ENCODE results near the gene KRT71.
"Not testable (repeated sequence)": the region's sequence is repeated elsewhere in the genome, so short reads cannot be mapped to it uniquely, and the experiment has no call there.

Gene KRT71

DNA sequence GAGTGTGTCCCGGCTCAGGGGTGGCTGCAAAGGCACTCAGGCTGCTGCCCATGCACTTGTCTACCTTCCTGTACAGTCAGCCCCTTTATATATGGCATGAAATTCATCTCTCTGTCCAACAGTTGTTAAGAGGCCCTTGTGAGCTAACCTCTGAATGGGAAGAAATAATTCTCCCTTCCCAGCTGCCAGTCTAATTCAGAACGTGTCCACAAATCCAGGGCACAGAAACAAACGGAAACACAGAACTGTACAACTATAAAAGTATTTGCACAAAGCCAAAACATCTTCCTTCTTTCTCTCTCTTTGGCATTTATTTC lies 33.6 kb downstream of the KRT71 start:
- no peak for DNase-seq

- no peak for DNase-seq
Measured at GRCh38 chr12:52518574-52519386, 34.2 kb downstream of the KRT71 start.

DNA sequence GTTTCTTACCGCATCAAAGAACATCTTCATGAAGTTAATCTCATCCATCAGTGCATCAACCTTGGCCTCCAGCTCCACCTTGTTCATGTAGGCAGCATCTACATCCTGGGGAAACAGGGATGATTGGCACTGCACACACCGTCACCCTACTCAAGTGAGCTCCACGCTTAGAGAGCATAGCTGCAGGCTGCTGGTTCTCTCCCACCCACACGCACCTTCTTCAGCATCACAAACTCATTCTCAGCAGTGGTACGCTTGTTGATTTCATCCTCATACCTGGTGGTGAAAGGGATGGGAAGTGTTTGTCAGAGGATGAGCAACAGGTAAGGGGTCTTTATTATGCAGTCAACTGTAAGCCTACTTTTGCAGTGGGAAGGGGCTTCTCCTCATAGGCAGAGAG lies 35.1 kb downstream of the KRT71 start:
- DNase-seq, result no peak

GRCh38 chr12:52517005-52517835 lies 35.7 kb downstream of the KRT71 start:
- DNase-seq, result no peak

DNA sequence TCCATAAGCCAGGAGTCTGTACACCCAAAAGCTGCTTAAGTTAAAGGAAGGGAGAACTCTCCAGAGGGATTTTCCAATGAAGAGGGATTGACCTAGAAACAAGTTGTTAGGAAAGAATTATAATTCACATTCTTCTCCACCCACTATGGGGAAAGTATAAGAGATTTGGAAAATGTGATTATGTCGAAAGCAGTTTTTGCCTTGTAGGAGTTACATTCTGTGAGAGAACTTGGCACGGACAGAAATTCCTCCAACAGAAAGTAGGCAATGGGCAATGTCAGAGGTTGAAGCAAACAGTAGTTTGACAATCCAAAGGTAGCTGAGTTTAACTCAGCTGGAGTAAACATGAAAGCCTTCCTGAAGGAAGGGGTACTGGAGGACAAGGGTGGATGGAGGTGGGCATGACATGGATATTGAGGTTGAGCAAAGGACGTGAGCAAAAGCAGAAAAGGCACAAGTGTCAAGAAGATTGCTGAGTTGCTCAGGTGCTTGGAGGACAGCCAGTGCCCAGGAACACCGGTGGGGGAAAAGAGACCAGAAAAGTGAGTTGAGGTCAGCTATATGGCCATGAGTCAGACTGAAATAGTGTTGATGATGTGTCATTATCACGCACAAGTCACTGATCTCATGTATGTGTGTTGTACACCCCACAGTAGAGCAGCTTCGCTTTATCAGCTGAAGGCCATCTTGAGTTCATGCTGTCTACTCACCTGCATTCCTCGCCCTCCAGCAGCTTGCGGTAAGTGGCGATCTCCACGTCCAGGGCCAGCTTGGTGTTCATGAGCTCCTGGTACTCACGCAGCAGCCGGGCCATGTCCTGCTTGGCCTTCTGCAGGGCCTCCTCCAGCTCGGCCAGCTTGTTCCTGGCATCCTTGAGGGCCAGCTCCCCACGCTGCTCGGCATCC lies 36.8 kb downstream of the KRT71 start:
- DNase-seq, result no peak

DNA sequence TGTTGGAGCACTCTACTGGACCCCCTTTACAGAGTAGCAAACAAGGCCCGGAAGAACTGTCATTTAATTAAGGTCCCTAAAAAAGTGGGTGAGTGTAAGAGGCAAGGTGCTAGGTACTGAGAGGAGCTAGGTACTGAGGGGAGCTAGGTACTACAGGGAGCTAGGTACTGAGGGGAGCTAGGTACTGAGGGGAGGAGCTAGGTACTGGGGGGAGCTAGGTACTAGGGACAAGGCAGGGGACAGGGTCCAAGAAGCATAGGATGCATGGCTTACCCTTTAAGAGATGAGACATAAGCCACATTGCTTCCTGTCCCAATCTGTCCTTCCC lies 37.7 kb downstream of the KRT71 start:
- DNase-seq, result no peak

GRCh38 chr12:52514471-52515318 lies 38.2 kb downstream of the KRT71 start:
- no peak for DNase-seq

- DNase-seq, result no peak
Measured at GRCh38 chr12:52513736-52514135, 39.2 kb downstream of the KRT71 start.

- no peak for DNase-seq
Measured at GRCh38 chr12:52508211-52508610, 44.7 kb downstream of the KRT71 start.

GRCh38 chr12:52506858-52507715 lies 45.9 kb downstream of the KRT71 start:
- DNase-seq, result peak; percentile 59

DNA sequence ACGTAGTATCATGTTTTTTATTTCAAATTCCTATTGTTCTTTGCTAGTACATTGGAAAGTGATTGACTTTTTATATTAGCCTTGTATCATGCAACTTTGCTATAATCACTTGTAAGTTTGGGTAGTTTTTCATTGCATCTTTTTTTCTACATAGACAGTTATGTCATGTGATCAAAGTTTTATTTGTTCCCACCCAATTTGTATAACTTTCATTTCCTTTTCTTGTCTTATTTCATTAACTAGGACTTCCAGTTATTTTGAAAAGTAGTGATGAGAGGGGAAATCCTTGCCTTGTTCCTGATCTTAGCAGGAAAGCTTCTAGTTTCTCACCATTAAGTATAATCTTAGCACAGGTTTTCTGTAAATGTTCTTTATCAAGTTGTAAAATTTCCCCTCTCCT lies 50.1 kb downstream of the KRT71 start:
- DNase-seq, result no peak

- DNase-seq, result no peak
Measured at GRCh38 chr12:52501490-52501889, 51.5 kb downstream of the KRT71 start.

GRCh38 chr12:52500574-52500973 lies 52.4 kb downstream of the KRT71 start:
- not testable (repeated sequence) for DNase-seq

- DNase-seq, result no peak
Measured at GRCh38 chr12:52499806-52500560, 53.0 kb downstream of the KRT71 start.

- no peak for DNase-seq
Measured at GRCh38 chr12:52498946-52499345, 54.0 kb downstream of the KRT71 start.

- no peak for DNase-seq
Measured at GRCh38 chr12:52497975-52498374, 55.0 kb downstream of the KRT71 start.

- no peak for DNase-seq
Measured at GRCh38 chr12:52496590-52497071, 56.3 kb downstream of the KRT71 start.

DNA sequence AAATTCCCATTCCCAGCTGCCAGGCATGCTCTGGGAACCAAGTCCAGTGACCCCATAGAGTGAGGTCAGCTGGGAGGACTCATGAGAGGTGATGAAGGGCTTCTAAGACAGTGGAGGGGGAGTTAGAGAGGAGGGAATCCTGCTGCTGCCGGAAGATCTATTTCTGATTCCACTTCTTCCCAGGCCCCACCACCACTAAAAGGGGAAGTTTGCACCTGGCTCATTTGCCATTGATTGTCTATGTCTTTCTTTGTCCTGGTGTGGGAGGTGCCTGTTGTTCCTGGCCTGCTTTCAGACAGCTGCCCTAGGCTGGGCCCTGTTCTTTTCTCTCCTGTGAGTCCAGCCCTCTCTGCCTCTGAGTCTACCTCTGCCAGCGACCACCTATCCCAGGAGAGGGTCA lies 56.9 kb downstream of the KRT71 start:
- peak; percentile 47 for DNase-seq

DNA sequence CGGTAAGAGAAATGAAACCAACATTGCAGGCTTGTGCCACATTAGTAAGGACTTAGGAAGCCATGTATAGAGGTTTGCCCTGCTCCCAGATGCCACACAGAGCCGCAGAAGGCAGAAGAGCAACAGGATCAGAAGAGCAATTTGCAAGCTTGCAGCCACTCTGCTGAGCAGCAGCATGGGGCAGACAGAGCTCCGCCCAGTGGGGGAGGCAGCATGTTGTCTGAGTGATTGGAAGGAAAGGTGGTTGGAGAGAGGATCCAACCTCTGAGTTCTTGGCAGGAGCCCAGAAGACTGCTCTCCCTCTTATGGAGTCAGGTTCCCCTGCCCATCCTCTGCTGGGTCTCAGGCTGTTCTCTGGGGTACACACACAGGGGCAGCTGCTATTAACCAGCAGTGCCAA lies 57.6 kb downstream of the KRT71 start:
- peak; percentile 86 for DNase-seq

DNA sequence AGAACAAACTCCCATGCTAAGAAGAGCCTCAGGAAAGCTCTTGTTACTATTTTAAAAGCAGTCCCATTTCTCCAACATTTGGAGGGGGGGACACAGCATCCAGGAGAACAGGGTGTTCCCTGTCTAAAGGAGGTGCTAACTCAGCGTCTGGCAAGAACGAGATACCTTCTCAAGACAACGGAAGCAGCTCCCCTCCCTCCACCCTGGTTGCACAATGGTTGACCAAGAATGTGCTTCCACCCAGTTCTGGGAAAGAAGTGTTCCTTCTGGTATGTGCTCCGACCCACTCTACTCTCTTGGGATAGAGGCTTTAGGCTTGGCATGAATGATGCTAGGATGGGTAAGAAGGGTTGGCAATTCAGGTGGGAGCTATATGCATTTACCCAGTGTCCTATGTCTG lies 58.4 kb downstream of the KRT71 start:
- DNase-seq, result no peak

GRCh38 chr12:52494100-52494499 lies 58.8 kb downstream of the KRT71 start:
- DNase-seq, result no peak
